Uterus (tissue), 4 donors: ENCODE data around the gene DPEP1. TPM values are rescaled to one million over a fixed set of nuclear protein-coding genes. Genes with fewer than 3 reads are reported as not detected.

Experiments used
- DNase-seq, 2 donors: peaks; one replicate each; pipeline ENCODE4 v3.0.0-alpha.2; 2019 to 2020
- H3K27ac ChIP-seq, 2 donors: fragments of 200-600 bp; sonication (generic); 1 replicate in 1 of 2; 2 replicates in 1 of 2; pipeline ENCODE4 v1.5.1; 2016 to 2018
- H3K27me3 ChIP-seq, 2 donors: fragments of 200-600 bp; sonication (generic); one replicate each; pipeline ENCODE4 v1.5.1; 2018 to 2019; ENCODE audit warnings: control low read depth in 1 of 2
- H3K36me3 ChIP-seq, 2 donors: fragments of 200-600 bp; sonication (generic); one replicate each; pipeline ENCODE4 v1.5.1; 2019; ENCODE audit warnings: control low read depth in 1 of 2
- H3K4me1 ChIP-seq, 2 donors: fragments of 200-600 bp; sonication (generic); one replicate each; pipeline ENCODE4 v1.5.1; 2018 to 2019; ENCODE audit warnings: control low read depth in 1 of 2
- H3K4me3 ChIP-seq, 2 donors: fragments of 200-600 bp; sonication (generic); 1 replicate in 1 of 2; 2 replicates in 1 of 2; pipeline ENCODE4 v1.5.1; 2018 to 2019; ENCODE audit warnings: mild to moderate bottlenecking in 1 of 2
- H3K9me3 ChIP-seq, 2 donors: fragments of 200-600 bp; sonication (generic); one replicate each; pipeline ENCODE4 v1.5.1; 2019; ENCODE audit warnings: control low read depth in 1 of 2
- CTCF ChIP-seq, 4 experiments: fragments of 200-600 bp in 2 of 4; fragments of 450-650 bp in 2 of 4; sonication (generic) in 2 of 4; IDR thresholded peaks; one replicate each; pipeline ENCODE4 v1.5.1; 2016 to 2019; ENCODE audit warnings: antibody characterized with exemption in 4 of 4, mild to moderate bottlenecking in 2 of 4, moderate library complexity in 1 of 4
- POLR2A ChIP-seq, 2 donors: fragments of 450-650 bp; IDR thresholded peaks; one replicate each; pipeline ENCODE4 v1.6.1; 2016; ENCODE audit warnings: antibody characterized with exemption in 2 of 2, mild to moderate bottlenecking in 1 of 2, moderate library complexity in 1 of 2
- intact Hi-C: fragments of 100-400 bp; cut with DNase I; formaldehyde crosslinking; loops from one replicate; pipeline ENCODE4 v1.15.1; 2023; ENCODE audit warnings: low total_unique reads
- total RNA-seq, 4 donors: library from RNA; depleted of rRNA in 3 of 4; stranded (reverse); fragments of >200 nt in 3 of 4; gene quantifications; one replicate each; pipeline versions ENCODE4 v1.1.0 to v1.2.4, GENCODE V29; 2014 to 2023
- donor health status: DM: yes; HTN: yes; CAD: no.

The DPEP1 gene
- total RNA-seq, 4 donors from 2014 or later, result 1.0 to 5.5 TPM; not detected in 2

- Histone ChIP-seq H3K4me1 (no peaks in the 10 kb centered on the region), H3K4me3 (no peak overlapping the region), H3K27ac (no peak overlapping the region), H3K9me3 (no peaks in the 10 kb centered on the region), H3K36me3 (no peaks in the 10 kb centered on the region), H3K27me3 (no peaks in the 10 kb centered on the region)
- intact Hi-C loops, result no loop called here
- DNase-seq, result no peak
- TF ChIP-seq POLR2A (IDR thresholded peaks at IDR 0.05) (no peak), CTCF (IDR thresholded peaks at IDR 0.05) (no peak)
Measured at GRCh38 chr16:89589241-89589926, 24.1 kb upstream of the DPEP1 start.

GRCh38 chr16:89593841-89594240 lies 19.6 kb upstream of the DPEP1 start:
- no peak overlapping the region for H3K27ac ChIP-seq
- H3K36me3 ChIP-seq, result no peaks in the 10 kb centered on the region
- DNase-seq, result no peak
- H3K4me3 ChIP-seq, result no peak overlapping the region
- intact Hi-C loops, result no loop called here
- no peaks in the 10 kb centered on the region for H3K4me1 ChIP-seq
- H3K27me3 ChIP-seq, result no peaks in the 10 kb centered on the region
- no peaks in the 10 kb centered on the region for H3K9me3 ChIP-seq
- TF ChIP-seq CTCF (IDR thresholded peaks at IDR 0.05) (no peak), POLR2A (IDR thresholded peaks at IDR 0.05) (no peak)

- TF ChIP-seq POLR2A (IDR thresholded peaks at IDR 0.05), result no peak
- TF ChIP-seq CTCF (IDR thresholded peaks at IDR 0.05), result no peak
- DNase-seq, result no peak
- Histone ChIP-seq H3K4me1 (no peaks in the 10 kb centered on the region), H3K4me3 (no peak overlapping the region), H3K9me3 (no peaks in the 10 kb centered on the region), H3K27ac (no peak overlapping the region), H3K27me3 (no peaks in the 10 kb centered on the region), H3K36me3 (no peaks in the 10 kb centered on the region)
- intact Hi-C loops, result no loop called here
Measured at GRCh38 chr16:89595330-89596060, 17.9 kb upstream of the DPEP1 start.

- intact Hi-C loops, result no loop called here
- DNase-seq, result no peak
- Histone ChIP-seq H3K9me3 (no peaks in the 10 kb centered on the region), H3K4me3 (no peak overlapping the region), H3K27me3 (no peaks in the 10 kb centered on the region), H3K36me3 (no peaks in the 10 kb centered on the region), H3K4me1 (no peaks in the 10 kb centered on the region), H3K27ac (no peak overlapping the region)
- no peak for TF ChIP-seq CTCF (IDR thresholded peaks at IDR 0.05)
Measured at GRCh38 chr16:89596061-89596689, 17.3 kb upstream of the DPEP1 start.
